ENCODE data around the gene CPNE1.

The CPNE1 gene

DNA sequence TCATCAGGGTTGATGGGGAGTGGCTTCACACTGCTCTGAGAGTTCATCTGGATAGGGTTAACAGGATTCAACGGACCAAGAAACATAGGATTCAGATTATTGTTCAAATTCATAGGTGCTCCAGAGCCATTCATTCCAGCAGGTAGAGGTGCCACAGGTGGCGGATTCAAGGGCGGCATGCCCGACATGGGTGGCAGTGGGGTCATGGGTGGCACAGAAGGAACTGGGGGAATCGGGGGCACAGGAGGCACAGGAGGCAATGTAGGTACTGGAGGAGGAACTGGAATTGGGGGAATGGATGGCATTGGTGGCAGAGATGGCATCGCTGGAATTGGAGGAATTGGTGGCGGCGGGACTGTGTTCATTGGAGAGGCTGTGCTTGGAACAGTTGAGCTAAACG lies 10.3 kb downstream of the CPNE1 start:
- TF ChIP-seq GABPA (IDR thresholded peaks at IDR 0.05; ENCODE audit: low read depth) = no peak
- no peak for TF ChIP-seq POLR2AphosphoS5 (IDR thresholded peaks at IDR 0.05; ENCODE audit: low read depth)
- TF ChIP-seq SPI1 (IDR thresholded peaks at IDR 0.05; ENCODE audit: borderline replicate concordance, low read depth) = no peak
- TF ChIP-seq REST (IDR thresholded peaks at IDR 0.05; ENCODE audit: insufficient replicate concordance, low read depth) = no peak
- no peak for TF ChIP-seq CTCF (IDR thresholded peaks at IDR 0.05; ENCODE audit: insufficient read depth, low read length)
- H3K4me3 ChIP-seq (replicated peaks; ENCODE audit: insufficient read depth, low read length) = no peak overlapping the region
- H3K27me3 ChIP-seq (ENCODE audit: insufficient read depth, poor library complexity, severe bottlenecking) = no peaks in the 10 kb centered on the region
- no peak overlapping the region for H3K27ac ChIP-seq (replicated peaks)
- no peak for DNase-seq (ENCODE audit: low read depth in 1 of 2, low spot score in 1 of 2)

- Histone ChIP-seq H3K27me3 (ENCODE audit: insufficient read depth, poor library complexity, severe bottlenecking) (no peaks in the 10 kb centered on the region), H3K27ac (replicated peaks) (no peak overlapping the region), H3K4me3 (replicated peaks; ENCODE audit: insufficient read depth, low read length) (no peak overlapping the region)
- TF ChIP-seq GABPA (IDR thresholded peaks at IDR 0.05; ENCODE audit: low read depth) (no peak), REST (IDR thresholded peaks at IDR 0.05; ENCODE audit: insufficient replicate concordance, low read depth) (no peak), SPI1 (IDR thresholded peaks at IDR 0.05; ENCODE audit: borderline replicate concordance, low read depth) (no peak), CTCF (IDR thresholded peaks at IDR 0.05; ENCODE audit: insufficient read depth, low read length) (no peak), POLR2AphosphoS5 (IDR thresholded peaks at IDR 0.05; ENCODE audit: low read depth) (no peak)
- DNase-seq (ENCODE audit: low read depth in 1 of 2, low spot score in 1 of 2) = no peak
These were observed 10.8 kb downstream of the CPNE1 start for GRCh38 chr20:35653893-35654292.

DNA sequence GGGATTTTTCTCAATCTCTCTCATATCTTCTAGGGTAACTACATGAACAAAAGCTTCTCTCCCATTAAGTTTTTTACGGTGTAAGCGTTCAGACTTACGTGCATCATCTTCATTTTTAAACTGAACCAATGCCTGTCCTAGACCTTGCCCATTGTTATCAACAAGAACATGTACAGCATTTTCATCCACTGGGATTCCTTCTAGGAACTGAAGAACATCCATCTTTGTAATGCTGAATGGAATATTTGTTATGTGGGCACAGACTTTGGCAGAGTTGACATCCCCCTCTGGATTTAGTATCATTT lies 11.3 kb downstream of the CPNE1 start:
- Histone ChIP-seq H3K27ac (replicated peaks) (no peak overlapping the region), H3K4me3 (replicated peaks; ENCODE audit: insufficient read depth, low read length) (no peak overlapping the region), H3K27me3 (ENCODE audit: insufficient read depth, poor library complexity, severe bottlenecking) (no peaks in the 10 kb centered on the region)
- no peak for TF ChIP-seq SPI1 (IDR thresholded peaks at IDR 0.05; ENCODE audit: borderline replicate concordance, low read depth)
- TF ChIP-seq REST (IDR thresholded peaks at IDR 0.05; ENCODE audit: insufficient replicate concordance, low read depth) = no peak
- TF ChIP-seq POLR2AphosphoS5 (IDR thresholded peaks at IDR 0.05; ENCODE audit: low read depth) = no peak
- TF ChIP-seq GABPA (IDR thresholded peaks at IDR 0.05; ENCODE audit: low read depth) = no peak
- no peak for TF ChIP-seq CTCF (IDR thresholded peaks at IDR 0.05; ENCODE audit: insufficient read depth, low read length)
- DNase-seq (ENCODE audit: low read depth in 1 of 2, low spot score in 1 of 2) = no peak

All from HL-60 (cell line).